Measurements from ENCODE around the gene TMEM125. TPM values are rescaled to one million over a fixed set of nuclear protein-coding genes. Genes with fewer than 3 reads are reported as not detected.

The TMEM125 gene
- total RNA-seq, 1 donor from 2014 or later = not detected

Other genes with a start within 250 kb of the TMEM125 start
- gene EBNA1BP2, start 97.7 kb upstream of the TMEM125 start, total RNA-seq = 56.0 and 59.4 TPM in 2 replicates
- gene CFAP57, start 97.7 kb upstream of the TMEM125 start, total RNA-seq = not detected in 2 replicates
- not detected in 2 replicates for gene C1orf210, start 15.6 kb downstream of the TMEM125 start, total RNA-seq
- gene TIE1, start 31.0 kb downstream of the TMEM125 start, total RNA-seq = 0.14 and 0.27 TPM in 2 replicates
- gene MPL, start 67.8 kb downstream of the TMEM125 start, total RNA-seq = not detected in 2 replicates
- gene CDC20, start 89.0 kb downstream of the TMEM125 start, total RNA-seq = 157 and 166 TPM in 2 replicates
- gene ELOVL1, start 98.0 kb downstream of the TMEM125 start, total RNA-seq = 74.2 and 75.4 TPM in 2 replicates
- 34.6 and 36.9 TPM in 2 replicates for gene MED8, start 119.8 kb downstream of the TMEM125 start, total RNA-seq
- 72.7 and 77.9 TPM in 2 replicates for gene SZT2, start 119.9 kb downstream of the TMEM125 start, total RNA-seq
- gene HYI, start 183.9 kb downstream of the TMEM125 start, total RNA-seq = 35.4 and 37.9 TPM in 2 replicates